Activated CD4-positive, alpha-beta memory T cell treated with anti-CD3 and anti-CD28 coated beads for 36 hours (primary cell): ENCODE data around the gene TPI1. TPM values are rescaled to one million over a fixed set of nuclear protein-coding genes. Genes with fewer than 3 reads are reported as not detected.

Experiments used
- CTCF ChIA-PET: fragments of 350-600 bp; sonication (Branson Sonifier 250); formaldehyde crosslinking; loops from one replicate; lab custom pipeline; 2021; ENCODE audit warnings: antibody characterized with exemption, inconsistent platforms; lab: Charles Lee
- POLR2A ChIA-PET: fragments of 350-600 bp; sonication (Branson Sonifier 250); formaldehyde crosslinking; loops from one replicate; lab custom pipeline; 2021; ENCODE audit warnings: antibody characterized with exemption; lab: Charles Lee
- DNase-seq: peaks from one replicate; pipeline ENCODE4 v3.0.0-alpha.2; 2020
- H3K27ac Mint-ChIP-seq: one replicate; pipeline ENCODE4 v1.8.0; 2021; ENCODE audit warnings: mixed read lengths
- H3K27me3 Mint-ChIP-seq: one replicate; pipeline ENCODE4 v1.8.0; 2021; ENCODE audit warnings: mixed read lengths
- H3K36me3 Mint-ChIP-seq: one replicate; pipeline ENCODE4 v1.8.0; 2021; ENCODE audit warnings: mixed read lengths
- H3K4me1 Mint-ChIP-seq: one replicate; pipeline ENCODE4 v1.8.0; 2021; ENCODE audit warnings: low read depth, mixed read lengths
- H3K4me3 Mint-ChIP-seq: one replicate; pipeline ENCODE4 v1.8.0; 2021; ENCODE audit warnings: mild to moderate bottlenecking, mixed read lengths
- H3K9me3 Mint-ChIP-seq: one replicate; pipeline ENCODE4 v1.8.0; 2021; ENCODE audit warnings: mixed read lengths
- intact Hi-C: fragments of 100-400 bp; cut with micrococcal nuclease; formaldehyde crosslinking; loops from one replicate; pipeline ENCODE4 v1.15.1; 2023
- total RNA-seq, 2 experiments: library from RNA; stranded (reverse); gene quantifications; one replicate each; pipeline ENCODE4 v1.2.3, GENCODE V29; 2021

TPI1 gene
- total RNA-seq, 2 experiments from 2014 or later, result 1,432 to 1,495 TPM

GRCh38 chr12:6912164-6912935 is 45.0 kb downstream of the TPI1 start:
- Mint-ChIP-seq H3K27me3 (no peaks in the 10 kb centered on the region), H3K27ac (no peak overlapping the region), H3K4me1 (peaks cover 28% of the 10 kb centered on the region), H3K4me3 (no peak overlapping the region), H3K36me3 (peaks cover 15% of the 10 kb centered on the region), H3K9me3 (no peaks in the 10 kb centered on the region)
- CTCF ChIA-PET, result interaction anchor here (0.6 to 4.1 kb wide), 11 partner anchors 9 to 106 kb away, joined by 3 to 22 read pairs (median 3); partner anchors contain the start of genes C12orf57, LPCAT3, RNU7-1 and SPSB2
- POLR2A ChIA-PET, result interaction anchor here (1.2 to 2.3 kb wide), 3 partner anchors 8 to 32 kb away, joined by 3 to 11 read pairs (median 5); partner anchors contain the start of genes C12orf57, LRRC23 and RNU7-1
- DNase-seq, result no peak
- intact Hi-C loops, result no loop called here

- Mint-ChIP-seq H3K4me1 (peaks cover 30% of the 10 kb centered on the region), H3K4me3 (peak within 1 kb of the TSS; percentile 92), H3K36me3 (peaks cover 22% of the 10 kb centered on the region), H3K9me3 (no peaks in the 10 kb centered on the region), H3K27me3 (no peaks in the 10 kb centered on the region), H3K27ac (peak within 1 kb of the TSS; percentile 88)
- ChIA-PET CTCF (interaction anchor here (1.3 to 4.1 kb wide), 5 partner anchors 10 to 42 kb away, joined by 3 to 22 read pairs (median 12); partner anchors contain the start of gene SPSB2), POLR2A (interaction anchor here (0.5 to 2.6 kb wide), 5 partner anchors 10 to 29 kb away, joined by 3 to 11 read pairs (median 9); partner anchors contain the start of genes C12orf57, LRRC23 and RNU7-1)
- intact Hi-C loops, result loop anchor here (1.0 to 2.0 kb wide), 4 partner anchors 23 to 104 kb away; partner anchors contain the start of genes LPCAT3 and SPSB2
- peak; percentile 88 for DNase-seq
Measured at GRCh38 chr12:6914246-6914946, 47.1 kb downstream of the TPI1 start, which contains the start of gene ENO2. Gene ENO2, plus strand, starts transcription at chr12:6914580. Its CDS starts 1,253 bp downstream, at chr12:6915833.

GRCh38 chr12:6914947-6915788 is 47.8 kb downstream of the TPI1 start:
- H3K36me3 Mint-ChIP-seq, result peaks cover 29% of the 10 kb centered on the region
- ChIA-PET POLR2A (interaction anchor here (0.9 to 2.6 kb wide), 6 partner anchors 10 to 29 kb away, joined by 3 to 11 read pairs (median 9); partner anchors contain the start of genes C12orf57, LRRC23 and RNU7-1), CTCF (interaction anchor here (1.3 to 3.8 kb wide), 4 partner anchors 12 to 42 kb away, joined by 3 to 19 read pairs (median 10); partner anchors contain the start of gene SPSB2)
- peak overlapping the region; percentile 92 for H3K4me3 Mint-ChIP-seq
- peaks cover 34% of the 10 kb centered on the region for H3K4me1 Mint-ChIP-seq
- intact Hi-C loops, result loop anchor here (1.0 to 2.0 kb wide), 4 partner anchors 24 to 104 kb away; partner anchors contain the start of genes LPCAT3 and SPSB2
- peak; percentile 54 for DNase-seq
- no peaks in the 10 kb centered on the region for H3K9me3 Mint-ChIP-seq
- H3K27ac Mint-ChIP-seq, result peak overlapping the region; percentile 88
- H3K27me3 Mint-ChIP-seq, result no peaks in the 10 kb centered on the region

GRCh38 chr12:6915789-6916285 is 48.5 kb downstream of the TPI1 start:
- intact Hi-C loops, result loop anchor here (2.0 kb wide), 2 partner anchors 45 to 103 kb away; partner anchors contain the start of gene LPCAT3
- DNase-seq, result no peak
- H3K36me3 Mint-ChIP-seq, result peaks cover 29% of the 10 kb centered on the region
- POLR2A ChIA-PET, result interaction anchor here (0.9 to 2.6 kb wide), 4 partner anchors 10 to 28 kb away, joined by 3 to 10 read pairs (median 6); partner anchors contain the start of genes C12orf57 and RNU7-1
- H3K4me1 Mint-ChIP-seq, result peaks cover 34% of the 10 kb centered on the region
- no peaks in the 10 kb centered on the region for H3K27me3 Mint-ChIP-seq
- peak overlapping the region; percentile 92 for H3K4me3 Mint-ChIP-seq
- no peak overlapping the region for H3K27ac Mint-ChIP-seq
- no peaks in the 10 kb centered on the region for H3K9me3 Mint-ChIP-seq
- CTCF ChIA-PET, result interaction anchor here (1.0 to 3.3 kb wide), 4 partner anchors 11 to 43 kb away, joined by 3 to 12 read pairs (median 4); partner anchors contain the start of gene SPSB2

GRCh38 chr12:6916426-6917200 is 49.3 kb downstream of the TPI1 start:
- Mint-ChIP-seq H3K4me1 (peaks cover 34% of the 10 kb centered on the region), H3K27ac (no peak overlapping the region), H3K9me3 (no peaks in the 10 kb centered on the region), H3K36me3 (peaks cover 34% of the 10 kb centered on the region), H3K4me3 (no peak overlapping the region), H3K27me3 (no peaks in the 10 kb centered on the region)
- intact Hi-C loops, result no loop called here
- POLR2A ChIA-PET, result interaction anchor here (1.0 to 2.5 kb wide), 3 partner anchors 9 to 36 kb away, joined by 3 to 10 read pairs (median 4); no protein-coding TSS in a partner anchor
- DNase-seq, result no peak
- CTCF ChIA-PET, result interaction anchor here (1.0 to 1.1 kb wide), 4 partner anchors 10 to 44 kb away, joined by 3 to 5 read pairs (median 4); partner anchors contain the start of gene SPSB2

GRCh38 chr12:6917491-6918231 is 50.3 kb downstream of the TPI1 start:
- Mint-ChIP-seq H3K27ac (no peak overlapping the region), H3K27me3 (no peaks in the 10 kb centered on the region)

GRCh38 chr12:6919588-6919987 is 52.3 kb downstream of the TPI1 start:
- ChIA-PET CTCF (interaction anchor here (0.8 to 1.8 kb wide), 4 partner anchors 18 to 192 kb away, joined by 3 to 5 read pairs (median 3); no protein-coding TSS in a partner anchor), POLR2A (interaction anchor here (1.3 to 1.4 kb wide), 2 partner anchors 24 to 42 kb away, joined by 4 read pairs; partner anchors contain the start of genes C12orf57 and RNU7-1)
- H3K27ac Mint-ChIP-seq, result peak overlapping the region; percentile 66
- no peaks in the 10 kb centered on the region for H3K27me3 Mint-ChIP-seq
- no peaks in the 10 kb centered on the region for H3K9me3 Mint-ChIP-seq
- no peak overlapping the region for H3K4me3 Mint-ChIP-seq
- H3K36me3 Mint-ChIP-seq, result peaks cover 42% of the 10 kb centered on the region
- H3K4me1 Mint-ChIP-seq, result peaks cover 29% of the 10 kb centered on the region
- DNase-seq, result no peak
- intact Hi-C loops, result no loop called here

More at GRCh38 chr12:6917491-6918231, 50.3 kb downstream of the TPI1 start:
- DNase-seq, result no peak
- ChIA-PET POLR2A (interaction anchor here (1.0 to 1.1 kb wide), 2 partner anchors 20 to 37 kb away, joined by 3 to 4 read pairs; no protein-coding TSS in a partner anchor), CTCF (interaction anchor here (1.0 kb wide), 1 partner anchor 27 kb away, joined by 3 read pairs; no protein-coding TSS in a partner anchor)
- H3K9me3 Mint-ChIP-seq, result no peaks in the 10 kb centered on the region
- peaks cover 39% of the 10 kb centered on the region for H3K36me3 Mint-ChIP-seq
- H3K4me3 Mint-ChIP-seq, result no peak overlapping the region
- intact Hi-C loops, result no loop called here
- H3K4me1 Mint-ChIP-seq, result peaks cover 33% of the 10 kb centered on the region
